Esophagus muscularis mucosa (tissue), 4 donors: Measurements from ENCODE around the gene ZNF532. TPM values are rescaled to one million over a fixed set of nuclear protein-coding genes. Genes with fewer than 3 reads are reported as not detected.

Source experiments
- DNase-seq: peaks from one replicate; pipeline ENCODE4 v3.0.0-alpha.2; 2017; ENCODE audit errors: extremely low spot score
- H3K27ac ChIP-seq, 4 donors: fragments of 200-600 bp; sonication (generic); replicated peaks in 1 of 4; 1 replicate in 3 of 4; 2 replicates in 1 of 4; pipeline ENCODE4 v1.5.1; 2016 to 2019; ENCODE audit warnings: mild to moderate bottlenecking in 1 of 4
- H3K27me3 ChIP-seq, 4 donors: fragments of 200-600 bp; sonication (generic); one replicate each; pipeline versions ENCODE4 v1.5.1 to v1.6.0; 2016 to 2019
- H3K36me3 ChIP-seq, 4 donors: fragments of 200-600 bp; sonication (generic); one replicate each; pipeline ENCODE4 v1.5.1; 2016 to 2019
- H3K4me1 ChIP-seq, 4 donors: fragments of 200-600 bp; sonication (generic); one replicate each; pipeline ENCODE4 v1.5.1; 2016 to 2019
- H3K4me3 ChIP-seq, 4 donors: fragments of 200-600 bp; sonication (generic); 1 replicate in 2 of 4; 2 replicates in 2 of 4; pipeline ENCODE4 v1.5.1; 2016 to 2019; ENCODE audit warnings: mild to moderate bottlenecking in 4 of 4, moderate library complexity in 1 of 4
- H3K9me3 ChIP-seq, 4 donors: fragments of 200-600 bp; sonication (generic); 1 replicate in 3 of 4; 2 replicates in 1 of 4; pipeline ENCODE4 v1.5.1; 2016 to 2019
- CTCF ChIP-seq, 3 experiments: fragments of 200-600 bp in 2 of 3; fragments of 450-650 bp in 1 of 3; sonication (generic) in 2 of 3; IDR thresholded peaks; one replicate each; pipeline ENCODE4 v1.5.1; 2017 to 2019; ENCODE audit warnings: antibody characterized with exemption in 3 of 3, mild to moderate bottlenecking in 2 of 3, moderate library complexity in 1 of 3
- EP300 ChIP-seq: sonication (generic); formaldehyde crosslinking; IDR thresholded peaks from one replicate; pipeline ENCODE4 v1.6.1; 2017; ENCODE audit warnings: antibody characterized with exemption
- POLR2A ChIP-seq: fragments of 450-650 bp; IDR thresholded peaks from one replicate; pipeline ENCODE4 v1.6.1; 2017; ENCODE audit warnings: antibody characterized with exemption, moderate library complexity, mild to moderate bottlenecking, low read depth
- POLR2AphosphoS5 ChIP-seq, 2 donors: sonication (generic); formaldehyde crosslinking; IDR thresholded peaks; one replicate each; pipeline ENCODE4 v1.6.1; 2017; ENCODE audit warnings: antibody characterized with exemption in 2 of 2
- whole genome bisulfite sequencing: methylation state at CpG from one replicate; pipeline ENCODE4 v1.1.5; 2018; 5-methylcytosine and 5-hydroxymethylcytosine counted together
- intact Hi-C: fragments of 100-400 bp; cut with DNase I; formaldehyde crosslinking; loops from one replicate; pipeline ENCODE4 v1.15.1; 2023
- total RNA-seq, 4 donors: library from RNA; depleted of rRNA; stranded (reverse); fragments of >200 nt; gene quantifications; one replicate each; pipeline versions ENCODE4 v1.1.0 to v1.2.1, GENCODE V29; 2016

ZNF532 gene
- total RNA-seq, 4 donors from 2014 or later = 62.3 to 121 (median 64.7) TPM

- no peak for DNase-seq
- TF ChIP-seq POLR2AphosphoS5 (IDR thresholded peaks at IDR 0.05) (no peak), EP300 (no peak), POLR2A (no peak), CTCF (IDR thresholded peaks at IDR 0.05) (no peak)
- 85% methylated on average over 3 of the region's 3 CpGs for whole genome bisulfite sequencing
- intact Hi-C loops = no loop called here
- peaks cover 11 to 64% (median 18%) of the 10 kb centered on the region in 4 donors for H3K36me3 ChIP-seq
- no peak overlapping the region for H3K4me3 ChIP-seq
- peaks cover 0 to 10% (median 7%) of the 10 kb centered on the region in 4 donors for H3K4me1 ChIP-seq
- H3K9me3 ChIP-seq = no peaks in the 10 kb centered on the region
- H3K27me3 ChIP-seq = no peaks in the 10 kb centered on the region
- no peak overlapping the region for H3K27ac ChIP-seq
Observed at GRCh38 chr18:58952858-58953257, 88.2 kb downstream of the ZNF532 start.

GRCh38 chr18:58953627-58954026, 89.0 kb downstream of the ZNF532 start:
- intact Hi-C loops = no loop called here
- no peak overlapping the region for H3K27ac ChIP-seq
- no peak for TF ChIP-seq POLR2AphosphoS5 (IDR thresholded peaks at IDR 0.05)
- TF ChIP-seq CTCF (IDR thresholded peaks at IDR 0.05) = no peak
- no peak for TF ChIP-seq EP300
- no peak for TF ChIP-seq POLR2A

GRCh38 chr18:58955001-58955400, 90.3 kb downstream of the ZNF532 start:
- Histone ChIP-seq H3K27me3 (no peaks in the 10 kb centered on the region), H3K4me3 (no peak overlapping the region), H3K36me3 (peaks cover 0 to 60% (median 7%) of the 10 kb centered on the region in 4 donors), H3K27ac (no peak overlapping the region), H3K9me3 (no peaks in the 10 kb centered on the region), H3K4me1 (peaks cover 0 to 10% (median 7%) of the 10 kb centered on the region in 4 donors)
- intact Hi-C loops = no loop called here
- 94% methylated on average over 6 of the region's 6 CpGs for WGBS
- DNase-seq = no peak
- TF ChIP-seq POLR2AphosphoS5 (IDR thresholded peaks at IDR 0.05) (no peak), POLR2A (no peak), CTCF (IDR thresholded peaks at IDR 0.05) (no peak), EP300 (no peak)

More at GRCh38 chr18:58953627-58954026, 89.0 kb downstream of the ZNF532 start:
- no peak overlapping the region for H3K4me3 ChIP-seq
- no peak for DNase-seq
- H3K36me3 ChIP-seq = peaks cover 5 to 60% (median 16%) of the 10 kb centered on the region in 4 donors
- H3K4me1 ChIP-seq = peaks cover 0 to 10% (median 7%) of the 10 kb centered on the region in 4 donors
- 59% methylated on average over 3 of the region's 3 CpGs for WGBS
- H3K27me3 ChIP-seq = no peaks in the 10 kb centered on the region
- no peaks in the 10 kb centered on the region for H3K9me3 ChIP-seq

DNA sequence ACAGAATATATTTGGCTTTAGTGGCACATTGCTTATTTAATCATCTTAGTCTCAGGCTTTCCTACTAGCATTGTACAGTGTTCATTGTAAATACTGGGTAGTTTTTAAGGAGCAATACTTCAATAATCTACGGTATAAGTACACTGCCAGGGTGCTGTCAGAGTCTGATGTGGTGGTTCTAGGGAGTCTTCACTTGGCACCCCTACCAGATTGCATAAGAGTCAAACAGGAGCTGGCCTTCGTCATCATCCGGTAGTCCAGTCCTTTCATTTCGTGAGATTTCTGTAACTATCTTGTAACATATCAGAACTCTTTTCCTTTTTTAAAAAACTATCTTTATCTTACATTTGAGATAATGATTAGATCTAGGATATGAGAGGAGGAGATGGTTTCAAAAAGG, 91.1 kb downstream of the ZNF532 start:
- no peaks in the 10 kb centered on the region for H3K9me3 ChIP-seq
- H3K36me3 ChIP-seq = peaks cover 0 to 63% (median 7%) of the 10 kb centered on the region in 4 donors
- H3K27ac ChIP-seq = no peak overlapping the region
- H3K4me3 ChIP-seq = no peak overlapping the region
- no peak for DNase-seq
- no peaks in the 10 kb centered on the region for H3K27me3 ChIP-seq
- WGBS = 79% methylated on average over 4 of the region's 4 CpGs
- TF ChIP-seq CTCF (IDR thresholded peaks at IDR 0.05) (no peak), POLR2AphosphoS5 (IDR thresholded peaks at IDR 0.05) (no peak), EP300 (no peak), POLR2A (no peak)
- peaks cover 0 to 10% (median 7%) of the 10 kb centered on the region in 4 donors for H3K4me1 ChIP-seq
- intact Hi-C loops = no loop called here

DNA sequence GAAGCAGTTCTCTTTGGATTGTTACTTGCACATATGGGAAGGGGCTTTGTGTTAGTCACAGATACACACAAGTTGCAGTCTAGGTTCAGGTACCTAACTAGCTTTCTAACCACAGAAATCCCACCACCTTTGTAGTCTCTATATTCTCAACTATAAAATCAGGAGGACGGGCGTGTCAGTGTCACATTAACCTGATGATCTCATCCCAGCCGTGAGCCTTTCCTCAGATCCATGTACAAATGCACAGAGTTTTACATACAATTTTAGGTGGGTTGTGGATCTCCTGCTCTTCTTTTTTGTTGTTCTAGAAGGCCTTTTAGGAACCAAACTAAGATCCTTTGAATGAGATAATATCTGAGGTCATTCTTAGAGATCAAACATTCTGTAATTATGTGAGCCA, 94.0 kb downstream of the ZNF532 start:
- no peaks in the 10 kb centered on the region for H3K9me3 ChIP-seq
- TF ChIP-seq POLR2A (no peak), CTCF (IDR thresholded peaks at IDR 0.05) (no peak), POLR2AphosphoS5 (IDR thresholded peaks at IDR 0.05) (no peak), EP300 (no peak)
- peaks cover 0 to 67% (median 10%) of the 10 kb centered on the region in 4 donors for H3K36me3 ChIP-seq
- 90% methylated on average over 3 of the region's 3 CpGs for WGBS
- intact Hi-C loops = no loop called here
- no peak for DNase-seq
- H3K4me3 ChIP-seq = no peak overlapping the region
- no peaks in the 10 kb centered on the region for H3K27me3 ChIP-seq
- no peak overlapping the region for H3K27ac ChIP-seq
- peaks cover 0 to 9% (median 6%) of the 10 kb centered on the region in 4 donors for H3K4me1 ChIP-seq
